Neural progenitor cell (in vitro differentiated cells): ENCODE data around the gene MACROD1. TPM values are rescaled to one million over a fixed set of nuclear protein-coding genes. Genes with fewer than 3 reads are reported as not detected.

Experiments
- DNase-seq: peaks from one replicate; pipeline ENCODE4 v3.0.0-alpha.2; 2016; ENCODE audit warnings: low spot score
- H2AFZ ChIP-seq: fragments of 200-600 bp; sonication (generic); replicated peaks from 2 replicates; pipeline ENCODE4 v1.6.1; 2016; ENCODE audit warnings: antibody characterized with exemption
- H3F3A ChIP-seq: fragments of 200-600 bp; sonication (generic); 2 replicates; pipeline ENCODE4 v1.6.1; 2016; ENCODE audit warnings: antibody characterized with exemption, low read depth
- H3K27ac ChIP-seq: fragments of 200-600 bp; sonication (generic); 2 replicates; pipeline ENCODE4 v1.5.1; 2016; ENCODE audit warnings: mild to moderate bottlenecking
- H3K27me3 ChIP-seq: fragments of 200-600 bp; sonication (generic); 2 replicates; pipeline ENCODE4 v1.6.1; 2016; ENCODE audit warnings: mild to moderate bottlenecking, moderate library complexity
- H3K36me3 ChIP-seq: fragments of 200-600 bp; sonication (generic); 2 replicates; pipeline ENCODE4 v1.5.1; 2016
- H3K4me1 ChIP-seq: fragments of 200-600 bp; sonication (generic); 2 replicates; pipeline ENCODE4 v1.6.1; 2016; ENCODE audit warnings: mixed run types
- H3K4me2 ChIP-seq: fragments of 200-600 bp; sonication (generic); 2 replicates; pipeline ENCODE4 v1.6.1; 2016
- H3K4me3 ChIP-seq: fragments of 200-600 bp; sonication (generic); 2 replicates; pipeline ENCODE4 v1.5.1; 2016
- H3K79me2 ChIP-seq: fragments of 200-600 bp; sonication (generic); 2 replicates; pipeline ENCODE4 v1.6.1; 2016; ENCODE audit warnings: low read depth
- H3K9ac ChIP-seq: fragments of 200-600 bp; sonication (generic); 2 replicates; pipeline ENCODE4 v1.6.1; 2016
- H3K9me3 ChIP-seq: fragments of 200-600 bp; sonication (generic); 2 replicates; pipeline ENCODE4 v1.5.1; 2016; ENCODE audit warnings: low read depth
- H4K20me1 ChIP-seq: fragments of 200-600 bp; sonication (generic); 2 replicates; pipeline ENCODE4 v1.6.1; 2016; ENCODE audit warnings: low read depth
- H3K27ac Mint-ChIP-seq: 3 replicates; pipeline ENCODE4 v1.8.0; 2021; ENCODE audit warnings: mixed read lengths
- H3K27me3 Mint-ChIP-seq: 2 replicates; pipeline ENCODE4 v1.8.0; 2022; ENCODE audit warnings: low read depth, mild to moderate bottlenecking, inconsistent platforms, moderate library complexity, mixed read lengths; ENCODE audit not compliant: insufficient read depth
- H3K36me3 Mint-ChIP-seq: 3 replicates; pipeline ENCODE4 v1.8.0; 2021; ENCODE audit warnings: mixed read lengths
- H3K4me1 Mint-ChIP-seq: 3 replicates; pipeline ENCODE4 v1.8.0; 2021; ENCODE audit warnings: mixed read lengths
- H3K4me3 Mint-ChIP-seq: 3 replicates; pipeline ENCODE4 v1.8.0; 2021; ENCODE audit warnings: mild to moderate bottlenecking, moderate library complexity, mixed read lengths
- H3K9me3 Mint-ChIP-seq: 3 replicates; pipeline ENCODE4 v1.8.0; 2020; ENCODE audit warnings: mixed read lengths
- CTCF ChIP-seq: fragments of 200-600 bp; sonication (generic); IDR thresholded peaks from 2 replicates; pipeline ENCODE4 v1.5.1; 2017; ENCODE audit warnings: antibody characterized with exemption, mild to moderate bottlenecking
- EZH2 ChIP-seq: fragments of 200-600 bp; sonication (generic); IDR thresholded peaks from 2 replicates; pipeline ENCODE4 v1.6.1; 2017; ENCODE audit warnings: antibody characterized with exemption, mild to moderate bottlenecking, moderate library complexity
- EZH2phosphoT487 ChIP-seq: fragments of 200-600 bp; sonication (generic); IDR thresholded peaks from 2 replicates; pipeline ENCODE4 v1.6.1; 2017; ENCODE audit warnings: antibody characterized with exemption
- total RNA-seq: library from RNA; depleted of rRNA; stranded (reverse); fragments of >200 nt; gene quantifications from 2 replicates; pipeline ENCODE4 v1.2.3, GENCODE V29; 2015; ENCODE audit warnings: low replicate concordance

Gene MACROD1
- total RNA-seq, 1 donor from 2014 or later = 11.9 TPM

DNA sequence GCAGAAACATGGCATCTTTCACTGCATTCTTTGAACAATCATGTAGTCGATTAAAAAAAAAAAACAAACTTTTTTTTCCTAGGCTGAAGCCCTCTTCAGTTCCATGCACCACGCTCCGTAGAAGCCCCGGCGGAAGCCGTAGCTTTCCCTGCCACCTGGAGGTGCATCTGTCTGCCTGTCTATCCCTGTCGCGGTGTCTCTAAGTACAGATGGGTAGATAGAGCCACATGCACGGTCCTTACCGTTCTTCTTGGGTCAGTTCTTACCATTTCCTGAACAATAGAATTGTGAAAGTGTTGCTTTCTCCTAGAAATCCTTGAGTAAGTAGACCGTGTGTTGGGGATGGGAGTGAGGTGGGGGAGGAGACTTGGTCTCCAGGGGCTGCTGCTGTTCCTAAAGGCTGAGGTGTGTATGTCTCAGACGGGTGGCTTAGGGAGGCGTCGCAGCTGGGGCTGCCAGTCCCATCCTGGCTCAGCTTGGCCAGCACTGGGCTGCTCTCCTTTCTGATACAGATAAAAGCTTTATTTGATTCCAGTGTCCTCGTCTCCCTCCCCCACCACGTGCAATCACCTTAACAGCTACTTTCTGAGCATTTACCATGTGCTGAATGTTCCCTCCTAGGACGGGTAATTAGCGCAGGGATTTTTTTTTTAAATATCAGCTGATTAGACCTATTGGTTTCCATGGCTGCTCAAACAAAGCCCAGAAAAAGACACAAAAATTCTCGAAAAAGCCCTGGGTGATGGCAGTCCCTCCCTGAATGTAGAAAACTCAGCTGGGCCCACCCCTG lies 46.8 kb downstream of the MACROD1 start:
- Histone ChIP-seq H3K27ac (no peak overlapping the region), H3K79me2 (no peaks in the 10 kb centered on the region), H3K4me2 (peak overlapping the region; percentile 13), H3F3A (peaks cover 21% of the 10 kb centered on the region), H3K9ac (no peak overlapping the region), H2AFZ (no peak overlapping the region), H3K27me3 (no peaks in the 10 kb centered on the region), H3K9me3 (no peaks in the 10 kb centered on the region), H3K36me3 (no peaks in the 10 kb centered on the region), H4K20me1 (no peaks in the 10 kb centered on the region), H3K4me3 (no peak overlapping the region), H3K4me1 (peaks cover 48% of the 10 kb centered on the region)
- H3K36me3 Mint-ChIP-seq = peaks cover 2% of the 10 kb centered on the region
- H3K27me3 Mint-ChIP-seq = peaks cover 4% of the 10 kb centered on the region
- H3K4me1 Mint-ChIP-seq = peaks cover 43% of the 10 kb centered on the region
- peak overlapping the region; percentile 52 for H3K27ac Mint-ChIP-seq
- TF ChIP-seq EZH2 (no peak), EZH2phosphoT487 (no peak), CTCF (no peak)
- no peak for DNase-seq
- no peak overlapping the region for H3K4me3 Mint-ChIP-seq
- H3K9me3 Mint-ChIP-seq = no peaks in the 10 kb centered on the region

DNA sequence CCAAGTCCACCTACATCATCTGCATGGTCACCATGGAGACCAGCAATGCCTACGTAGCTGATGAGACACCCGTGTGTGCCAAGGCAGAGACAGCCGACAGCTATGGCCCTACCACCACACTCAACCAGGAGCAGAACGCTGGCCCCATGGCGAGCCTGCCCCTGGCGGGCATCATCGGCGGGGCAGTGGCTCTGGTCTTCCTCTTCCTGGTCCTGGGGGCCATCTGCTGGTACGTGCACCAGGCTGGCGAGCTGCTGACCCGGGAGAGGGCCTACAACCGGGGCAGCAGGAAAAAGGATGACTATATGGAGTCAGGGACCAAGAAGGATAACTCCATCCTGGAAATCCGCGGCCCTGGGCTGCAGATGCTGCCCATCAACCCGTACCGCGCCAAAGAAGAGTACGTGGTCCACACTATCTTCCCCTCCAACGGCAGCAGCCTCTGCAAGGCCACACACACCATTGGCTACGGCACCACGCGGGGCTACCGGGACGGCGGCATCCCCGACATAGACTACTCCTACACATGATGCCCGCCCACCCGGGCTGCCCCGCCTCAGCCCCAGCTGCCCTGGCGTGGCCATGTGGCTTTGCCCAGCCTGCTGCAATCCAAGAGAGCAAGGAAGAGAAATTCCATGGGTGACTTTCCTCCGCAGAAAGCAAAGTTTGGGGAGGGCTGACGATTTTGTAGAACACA lies 48.0 kb downstream of the MACROD1 start:
- Histone ChIP-seq H3K9me3 (no peaks in the 10 kb centered on the region), H3K4me2 (no peak overlapping the region), H3K36me3 (no peaks in the 10 kb centered on the region), H3K27ac (no peak overlapping the region), H3K79me2 (no peaks in the 10 kb centered on the region), H3K4me3 (no peak overlapping the region), H3K27me3 (no peaks in the 10 kb centered on the region), H3K9ac (no peak overlapping the region), H4K20me1 (no peaks in the 10 kb centered on the region), H3F3A (peaks cover 21% of the 10 kb centered on the region), H3K4me1 (peaks cover 44% of the 10 kb centered on the region), H2AFZ (no peak overlapping the region)
- no peak for TF ChIP-seq EZH2phosphoT487
- TF ChIP-seq EZH2 = no peak
- no peak for TF ChIP-seq CTCF
- peaks cover 2% of the 10 kb centered on the region for H3K36me3 Mint-ChIP-seq
- no peak overlapping the region for H3K4me3 Mint-ChIP-seq
- no peaks in the 10 kb centered on the region for H3K9me3 Mint-ChIP-seq
- H3K27me3 Mint-ChIP-seq = peaks cover 4% of the 10 kb centered on the region
- peaks cover 43% of the 10 kb centered on the region for H3K4me1 Mint-ChIP-seq
- H3K27ac Mint-ChIP-seq = peak overlapping the region; percentile 21
- DNase-seq = no peak

DNA sequence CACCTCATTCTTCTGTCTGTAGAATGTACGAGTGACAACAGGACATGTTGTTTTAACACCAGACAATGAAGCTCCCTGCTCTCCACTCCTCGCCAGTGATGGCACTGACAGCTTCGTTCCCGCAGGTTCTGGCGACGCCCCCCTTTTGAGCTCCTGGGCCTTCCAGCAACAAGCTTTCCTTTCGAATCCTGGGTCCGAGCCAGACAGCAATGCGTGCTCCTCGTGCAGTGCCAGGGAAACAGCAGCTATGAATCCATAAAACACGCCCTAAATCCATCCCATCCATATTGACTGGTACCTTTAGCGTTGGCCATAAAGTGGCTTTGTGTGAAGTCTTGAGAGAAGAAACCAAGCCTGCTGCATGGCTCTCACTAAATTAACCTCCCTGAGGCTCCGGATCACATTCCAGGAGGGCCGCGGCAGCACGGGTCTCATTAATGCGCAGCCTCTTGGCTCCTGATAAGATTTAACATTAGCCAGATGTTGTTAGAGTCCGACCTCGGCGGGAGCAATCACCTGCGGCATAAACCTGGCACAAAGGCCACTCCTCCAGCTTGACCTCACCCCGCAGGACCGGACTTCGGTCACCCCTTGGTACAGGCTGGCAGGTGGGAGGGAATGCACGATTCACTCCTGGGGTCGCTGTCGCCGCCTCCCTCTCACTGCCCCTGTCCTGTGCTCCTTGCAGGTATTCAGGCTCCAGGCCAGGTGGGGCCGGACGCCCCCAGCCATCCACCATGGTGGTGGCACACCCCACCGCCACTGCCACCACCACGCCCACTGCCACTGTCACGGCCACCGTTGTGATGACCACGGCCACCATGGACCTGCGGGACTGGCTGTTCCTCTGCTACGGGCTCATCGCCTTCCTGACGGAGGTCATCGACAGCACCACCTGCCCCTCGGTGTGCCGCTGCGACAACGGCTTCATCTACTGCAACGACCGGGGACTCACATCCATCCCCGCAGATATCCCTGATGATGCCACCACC lies 50.1 kb downstream of the MACROD1 start:
- Histone ChIP-seq H3K36me3 (no peaks in the 10 kb centered on the region), H4K20me1 (no peaks in the 10 kb centered on the region), H3F3A (peaks cover 8% of the 10 kb centered on the region), H3K27me3 (no peaks in the 10 kb centered on the region), H3K27ac (no peak overlapping the region), H3K79me2 (no peaks in the 10 kb centered on the region), H3K4me3 (no peak overlapping the region), H3K9ac (no peak overlapping the region), H3K9me3 (no peaks in the 10 kb centered on the region), H2AFZ (no peak overlapping the region), H3K4me2 (no peak overlapping the region), H3K4me1 (peaks cover 23% of the 10 kb centered on the region)
- TF ChIP-seq EZH2 = no peak
- no peak for TF ChIP-seq CTCF
- no peak for TF ChIP-seq EZH2phosphoT487
- no peak overlapping the region for H3K27ac Mint-ChIP-seq
- peaks cover 2% of the 10 kb centered on the region for H3K36me3 Mint-ChIP-seq
- H3K4me3 Mint-ChIP-seq = no peak overlapping the region
- peaks cover 28% of the 10 kb centered on the region for H3K4me1 Mint-ChIP-seq
- no peaks in the 10 kb centered on the region for H3K9me3 Mint-ChIP-seq
- H3K27me3 Mint-ChIP-seq = peaks cover 4% of the 10 kb centered on the region
- DNase-seq = no peak
